ENCODE results near the gene PDXDC1. TPM values are rescaled to one million over a fixed set of nuclear protein-coding genes. Genes with fewer than 3 reads are reported as not detected.
"Not testable (repeated sequence)": the region's sequence is repeated elsewhere in the genome, so short reads cannot be mapped to it uniquely, and the experiment has no call there.

Gene PDXDC1
- total RNA-seq, 2 experiments from 2014 or later: 55.8 to 60.4 TPM

DNA sequence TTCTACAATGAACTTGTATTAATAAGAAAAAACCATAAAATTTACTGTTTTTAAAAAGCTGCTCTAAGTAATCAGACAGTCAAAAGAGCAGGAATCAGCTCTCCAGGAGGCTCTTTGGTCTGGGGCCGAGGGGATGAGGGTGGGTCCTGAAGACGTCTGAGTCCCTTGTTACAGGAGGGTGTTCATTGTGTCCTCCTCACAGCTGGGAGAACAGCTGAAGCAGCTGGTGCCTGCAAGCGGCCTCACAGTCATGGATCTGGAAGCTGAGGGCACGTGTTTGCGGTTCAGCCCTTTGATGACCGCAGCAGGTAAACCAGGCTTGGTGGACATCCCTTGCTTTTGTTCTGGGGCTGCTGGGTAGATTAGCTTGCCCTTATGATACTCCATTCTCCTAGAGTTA lies 54.9 kb downstream of the PDXDC1 start:
- ATAC-seq (ENCODE audit: low read depth): not testable (repeated sequence)
- H3K36me3 Mint-ChIP-seq: peaks cover 15% of the 10 kb centered on the region

DNA sequence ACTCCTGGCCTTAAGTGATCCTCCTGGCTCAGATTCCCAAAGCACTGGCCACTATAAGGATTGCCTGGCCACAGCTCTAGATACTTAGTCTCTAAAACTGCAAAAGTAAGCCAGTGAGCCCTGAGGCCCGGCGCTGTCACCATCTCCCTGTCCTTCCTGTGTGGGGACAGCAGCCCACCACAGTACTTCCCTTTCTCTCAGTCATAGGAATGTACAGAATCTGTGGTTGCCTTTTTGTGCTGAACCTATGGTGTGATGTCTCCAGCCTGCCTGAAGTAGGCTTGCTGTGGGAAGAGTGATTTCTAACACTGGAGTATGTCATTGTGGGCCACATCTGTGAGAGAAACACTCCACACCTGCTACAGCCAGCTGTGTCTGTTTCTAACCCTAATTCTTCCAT lies 56.4 kb downstream of the PDXDC1 start:
- peaks cover 14% of the 10 kb centered on the region for H3K4me1 Mint-ChIP-seq
- ATAC-seq (ENCODE audit: low read depth): peak; percentile 72
- H3K27me3 Mint-ChIP-seq: no peaks in the 10 kb centered on the region
- POLR2A ChIA-PET: no interaction called here
- peaks cover 15% of the 10 kb centered on the region for H3K36me3 Mint-ChIP-seq
- no peak for DNase-seq
- H3K9me3 Mint-ChIP-seq: no peaks in the 10 kb centered on the region
- H3K4me3 Mint-ChIP-seq: peak overlapping the region; percentile 54
- H3K27ac Mint-ChIP-seq: peak overlapping the region; percentile 83

More for the DNA sequence above, 54.9 kb downstream of the PDXDC1 start:
- peaks cover 14% of the 10 kb centered on the region for H3K4me1 Mint-ChIP-seq
- H3K27ac Mint-ChIP-seq, POLR2A ChIA-PET, H3K9me3 Mint-ChIP-seq, H3K4me3 Mint-ChIP-seq, DNase-seq, H3K27me3 Mint-ChIP-seq: not testable (repeated sequence)

DNA sequence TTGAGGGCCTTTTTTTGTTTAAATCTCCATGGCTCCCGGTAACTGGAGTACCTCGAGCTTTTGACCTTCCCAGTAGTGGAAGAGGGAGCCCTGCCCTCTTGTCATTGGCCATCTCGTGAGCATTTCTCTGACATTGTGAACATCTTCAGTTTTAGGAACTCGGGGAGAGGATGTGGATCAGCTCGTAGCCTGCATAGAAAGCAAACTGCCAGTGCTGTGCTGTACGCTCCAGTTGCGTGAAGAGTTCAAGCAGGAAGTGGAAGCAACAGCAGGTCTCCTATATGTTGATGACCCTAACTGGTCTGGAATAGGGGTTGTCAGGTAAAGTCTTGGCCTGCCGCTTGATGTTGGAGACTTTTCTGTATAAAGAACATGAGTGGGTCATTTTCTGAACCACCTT lies 56.8 kb downstream of the PDXDC1 start:
- peaks cover 14% of the 10 kb centered on the region for H3K4me1 Mint-ChIP-seq
- peaks cover 16% of the 10 kb centered on the region for H3K36me3 Mint-ChIP-seq
- peak overlapping the region; percentile 54 for H3K4me3 Mint-ChIP-seq
- DNase-seq (no peak), ATAC-seq (ENCODE audit: low read depth) (no peak)
- POLR2A ChIA-PET: no interaction called here
- H3K27ac Mint-ChIP-seq: peak overlapping the region; percentile 83
- no peaks in the 10 kb centered on the region for H3K9me3 Mint-ChIP-seq
- H3K27me3 Mint-ChIP-seq: no peaks in the 10 kb centered on the region

DNA sequence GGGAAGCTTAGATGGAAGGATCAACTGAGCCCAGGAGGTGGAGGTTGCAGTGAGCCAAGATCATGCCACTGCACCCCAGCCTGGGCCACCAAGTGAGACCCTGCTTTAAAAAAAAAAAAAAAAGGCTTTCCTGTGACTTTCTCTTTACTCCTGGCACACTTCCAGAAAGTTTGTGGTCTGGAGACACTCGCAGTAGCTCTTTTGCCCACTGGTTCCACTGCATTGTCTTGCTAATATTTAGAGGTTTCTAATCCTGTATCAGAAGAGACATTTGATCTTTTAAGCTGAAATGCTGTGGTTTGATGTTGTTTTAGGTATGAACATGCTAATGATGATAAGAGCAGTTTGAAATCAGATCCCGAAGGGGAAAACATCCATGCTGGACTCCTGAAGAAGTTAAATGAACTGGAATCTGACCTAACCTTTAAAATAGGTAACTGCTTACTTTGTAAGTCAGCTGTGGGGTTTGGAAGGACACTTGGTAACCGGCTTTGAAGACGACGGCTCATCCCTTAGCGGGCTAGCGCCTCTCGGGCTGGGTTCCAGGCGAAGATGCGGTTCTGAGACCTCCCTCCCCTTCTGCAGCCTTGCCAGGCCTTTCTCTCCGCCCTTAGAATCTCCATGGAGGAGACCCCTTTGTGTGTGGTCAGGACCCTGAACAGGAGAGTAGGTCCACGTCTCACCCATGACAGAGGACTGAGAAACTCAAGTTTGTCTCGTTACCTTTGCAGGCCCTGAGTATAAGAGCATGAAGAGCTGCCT lies 57.9 kb downstream of the PDXDC1 start:
- no peak for ATAC-seq (ENCODE audit: low read depth)
- H3K4me3 Mint-ChIP-seq: no peak overlapping the region
- no peaks in the 10 kb centered on the region for H3K9me3 Mint-ChIP-seq
- H3K27ac Mint-ChIP-seq: peak overlapping the region; percentile 45
- H3K4me1 Mint-ChIP-seq: peaks cover 14% of the 10 kb centered on the region
- peaks cover 17% of the 10 kb centered on the region for H3K36me3 Mint-ChIP-seq
- H3K27me3 Mint-ChIP-seq: no peaks in the 10 kb centered on the region
- no peak for DNase-seq
- POLR2A ChIA-PET: no interaction called here

DNA sequence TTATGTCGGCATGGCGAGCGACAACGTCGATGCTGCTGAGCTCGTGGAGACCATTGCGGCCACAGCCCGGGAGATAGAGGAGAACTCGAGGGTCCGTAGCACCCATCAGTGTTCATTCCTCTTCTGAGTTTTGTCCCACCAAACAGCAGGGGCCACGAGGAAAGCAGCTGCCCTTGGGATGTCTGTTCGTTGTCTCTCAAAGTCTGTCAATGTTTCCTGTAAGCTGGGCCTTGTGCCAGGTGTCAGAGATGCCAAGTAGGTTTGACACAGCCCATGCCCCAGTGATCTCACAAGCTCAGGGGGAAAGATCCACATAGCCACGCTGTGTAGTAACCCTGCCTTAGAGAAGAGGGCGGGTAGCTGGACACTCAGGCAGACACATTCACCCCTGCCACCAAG lies 58.5 kb downstream of the PDXDC1 start:
- Mint-ChIP-seq H3K4me1 (peaks cover 14% of the 10 kb centered on the region), H3K4me3 (no peak overlapping the region), H3K9me3 (no peaks in the 10 kb centered on the region), H3K27me3 (no peaks in the 10 kb centered on the region), H3K36me3 (peaks cover 20% of the 10 kb centered on the region), H3K27ac (no peak overlapping the region)
- no peak for DNase-seq
- ATAC-seq (ENCODE audit: low read depth): no peak
- POLR2A ChIA-PET: no interaction called here

DNA sequence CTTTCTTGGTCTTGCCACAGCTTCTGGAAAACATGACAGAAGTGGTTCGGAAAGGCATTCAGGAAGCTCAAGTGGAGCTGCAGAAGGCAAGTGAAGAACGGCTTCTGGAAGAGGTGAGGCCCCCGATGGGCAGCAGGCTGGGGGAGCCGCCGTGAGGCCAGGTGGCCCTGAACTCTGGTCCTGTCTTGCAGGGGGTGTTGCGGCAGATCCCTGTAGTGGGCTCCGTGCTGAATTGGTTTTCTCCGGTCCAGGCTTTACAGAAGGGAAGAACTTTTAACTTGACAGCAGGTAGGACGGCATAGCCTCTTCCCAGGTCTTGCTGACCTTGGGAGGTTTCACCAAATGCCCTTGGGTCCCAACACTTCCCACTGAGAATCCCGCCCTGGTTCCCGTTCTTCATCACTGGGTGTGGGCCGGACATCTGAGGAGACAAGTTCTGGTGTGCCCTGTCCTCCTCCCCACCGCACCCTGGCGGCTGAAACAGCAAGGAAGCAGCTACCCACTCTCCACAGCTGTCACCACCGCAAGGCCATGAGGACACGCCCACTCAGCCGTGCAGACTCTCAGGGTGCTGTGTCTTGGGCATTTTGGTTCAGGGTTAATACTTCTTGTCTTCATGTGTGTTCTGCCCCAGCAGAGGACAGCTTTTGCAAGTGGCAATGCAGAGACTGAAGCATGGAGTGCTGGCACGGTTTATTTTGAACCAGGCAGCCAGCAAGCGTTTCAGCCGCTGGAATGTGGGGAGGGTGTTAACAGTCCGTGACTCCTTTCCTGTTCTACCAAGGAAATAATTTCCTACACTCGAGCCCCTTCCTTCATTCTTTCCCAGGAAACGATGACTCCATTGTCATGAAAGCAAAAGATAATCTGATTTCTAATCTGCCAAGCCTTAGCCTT lies 59.7 kb downstream of the PDXDC1 start:
- DNase-seq: no peak
- no peaks in the 10 kb centered on the region for H3K9me3 Mint-ChIP-seq
- no peak overlapping the region for H3K27ac Mint-ChIP-seq
- ATAC-seq (ENCODE audit: low read depth): no peak
- peaks cover 24% of the 10 kb centered on the region for H3K36me3 Mint-ChIP-seq
- H3K4me1 Mint-ChIP-seq: peaks cover 14% of the 10 kb centered on the region
- H3K27me3 Mint-ChIP-seq: no peaks in the 10 kb centered on the region
- H3K4me3 Mint-ChIP-seq: no peak overlapping the region
- POLR2A ChIA-PET: no interaction called here

DNA sequence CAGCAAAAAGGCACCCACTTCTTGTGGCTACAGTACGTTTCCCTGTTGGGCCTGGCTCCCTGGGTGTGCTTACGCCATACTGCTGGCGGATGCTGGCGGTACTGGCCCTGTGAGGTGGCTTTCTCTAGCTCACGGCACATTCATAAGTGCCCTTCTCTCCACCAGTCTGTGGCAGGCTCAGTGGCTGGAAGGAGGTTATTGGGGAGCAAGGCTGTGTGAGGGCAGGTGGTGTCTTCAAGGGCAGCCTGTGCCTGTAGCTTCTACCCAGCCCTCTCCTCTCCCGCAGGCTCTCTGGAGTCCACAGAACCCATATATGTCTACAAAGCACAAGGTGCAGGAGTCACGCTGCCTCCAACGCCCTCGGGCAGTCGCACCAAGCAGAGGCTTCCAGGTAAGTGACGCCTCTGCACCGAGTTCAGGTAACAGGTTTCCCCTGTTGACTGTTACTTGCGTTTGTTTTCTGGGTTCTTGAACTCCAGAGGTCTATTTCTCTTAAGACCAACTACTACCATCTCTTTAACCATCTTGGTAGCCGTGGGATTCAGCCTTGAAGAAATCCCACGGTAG lies 60.4 kb downstream of the PDXDC1 start:
- Mint-ChIP-seq H3K27ac (no peak overlapping the region), H3K4me3 (no peak overlapping the region), H3K9me3 (no peaks in the 10 kb centered on the region), H3K4me1 (peaks cover 14% of the 10 kb centered on the region), H3K27me3 (no peaks in the 10 kb centered on the region), H3K36me3 (peaks cover 24% of the 10 kb centered on the region)
- ATAC-seq (ENCODE audit: low read depth): no peak
- POLR2A ChIA-PET: no interaction called here
- DNase-seq: no peak

DNA sequence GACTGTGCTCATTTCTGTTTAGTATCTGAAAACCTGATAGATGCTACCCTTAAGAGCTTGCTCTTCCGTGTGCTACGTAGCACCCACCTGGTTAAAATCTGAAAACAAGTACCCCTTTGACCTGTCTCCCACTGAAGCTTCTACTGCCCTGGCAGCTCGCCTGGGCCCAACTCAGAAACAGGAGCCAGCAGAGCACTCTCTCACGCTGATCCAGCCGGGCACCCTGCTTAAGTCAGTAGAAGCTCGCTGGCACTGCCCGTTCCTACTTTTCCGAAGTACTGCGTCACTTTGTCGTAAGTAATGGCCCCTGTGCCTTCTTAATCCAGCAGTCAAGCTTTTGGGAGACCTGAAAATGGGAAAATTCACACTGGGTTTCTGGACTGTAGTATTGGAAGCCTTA lies 62.2 kb downstream of the PDXDC1 start:
- no peak for ATAC-seq (ENCODE audit: low read depth)
- no peak for DNase-seq
- no peak overlapping the region for H3K27ac Mint-ChIP-seq
- POLR2A ChIA-PET: no interaction called here
- H3K4me1 Mint-ChIP-seq: peaks cover 2% of the 10 kb centered on the region
- H3K27me3 Mint-ChIP-seq: no peaks in the 10 kb centered on the region
- H3K36me3 Mint-ChIP-seq: peaks cover 14% of the 10 kb centered on the region
- H3K4me3 Mint-ChIP-seq: no peak overlapping the region
- no peaks in the 10 kb centered on the region for H3K9me3 Mint-ChIP-seq

DNA sequence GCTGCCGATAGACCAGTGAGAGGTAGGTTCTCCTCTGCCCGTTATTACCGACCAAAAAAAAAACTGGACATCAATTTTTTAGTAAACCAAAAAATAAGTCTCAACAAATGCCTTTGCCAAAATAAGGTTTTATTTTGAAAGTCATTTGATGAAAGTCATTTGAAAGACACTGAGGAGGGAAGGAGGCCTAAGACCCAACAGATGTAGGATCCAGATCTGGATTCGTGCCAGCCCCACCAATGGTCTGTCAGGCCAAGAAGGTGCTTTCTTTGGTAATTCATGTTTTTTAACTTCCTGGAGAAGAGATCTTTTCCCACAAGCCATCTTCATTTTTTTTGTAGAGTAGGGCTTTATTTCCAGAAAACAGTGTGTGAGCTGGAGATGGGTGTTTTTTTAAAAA lies 62.9 kb downstream of the PDXDC1 start:
- POLR2A ChIA-PET: no interaction called here
- ATAC-seq (ENCODE audit: low read depth) (no peak), DNase-seq (no peak)
- no peaks in the 10 kb centered on the region for H3K27me3 Mint-ChIP-seq
- H3K27ac Mint-ChIP-seq: no peak overlapping the region
- H3K9me3 Mint-ChIP-seq: no peaks in the 10 kb centered on the region
- no peaks in the 10 kb centered on the region for H3K4me1 Mint-ChIP-seq
- no peak overlapping the region for H3K4me3 Mint-ChIP-seq
- peaks cover 12% of the 10 kb centered on the region for H3K36me3 Mint-ChIP-seq

DNA sequence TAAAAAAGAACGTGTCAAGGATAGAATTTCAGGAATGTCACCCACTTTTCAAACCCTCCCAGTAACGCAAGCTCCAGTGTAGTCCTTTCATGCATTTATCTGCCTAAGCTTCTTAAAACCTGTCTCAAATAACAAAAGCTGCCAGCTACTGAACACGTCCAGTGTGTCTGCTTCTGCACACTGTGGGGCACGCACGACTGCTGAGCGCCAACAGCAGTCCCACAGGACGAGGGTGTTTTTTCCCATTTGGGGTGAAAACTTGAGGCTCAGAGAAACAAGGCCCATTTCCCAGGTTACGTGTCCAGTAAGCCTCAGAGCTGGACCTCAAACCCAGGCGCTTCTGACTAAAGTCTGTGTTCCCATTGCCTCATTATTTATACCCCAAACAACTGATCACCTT lies 63.9 kb downstream of the PDXDC1 start:
- peaks cover 14% of the 10 kb centered on the region for H3K36me3 Mint-ChIP-seq
- POLR2A ChIA-PET: no interaction called here

DNA sequence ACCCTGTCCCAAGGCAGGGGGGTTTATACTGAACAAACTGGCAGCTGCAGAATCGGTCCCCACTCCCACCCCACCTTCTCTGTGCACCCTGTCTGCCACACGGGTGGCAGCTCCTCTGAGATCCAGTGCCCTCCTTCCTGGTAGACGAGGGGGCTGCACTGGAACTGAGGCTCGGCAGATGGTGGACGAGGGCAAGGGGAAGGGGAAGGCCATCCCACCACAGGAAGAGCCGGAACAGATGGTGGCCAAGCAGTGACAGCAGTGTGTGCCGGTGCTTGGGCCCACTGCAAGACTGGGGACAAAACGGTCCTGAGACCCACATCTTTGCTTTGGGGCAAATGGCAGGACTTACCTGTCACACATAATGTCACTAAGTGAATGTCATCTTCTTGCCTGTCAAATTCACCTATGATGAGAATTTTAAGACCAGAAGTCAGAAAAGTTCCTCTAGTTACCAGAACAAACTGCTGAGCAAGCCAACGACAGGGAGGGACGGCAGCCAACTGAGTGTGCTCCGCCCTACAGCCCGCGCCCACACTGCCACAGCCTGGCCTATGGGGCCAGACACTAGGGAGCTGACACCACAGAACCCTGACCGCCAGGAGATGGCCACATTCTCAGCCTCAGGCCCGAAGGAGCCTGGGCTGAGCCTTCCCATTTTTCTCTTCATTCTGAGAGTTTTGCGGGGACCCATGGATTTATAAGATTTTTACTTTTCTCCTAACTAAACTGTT lies 66.6 kb downstream of the PDXDC1 start:
- POLR2A ChIA-PET: no interaction called here
- H3K36me3 Mint-ChIP-seq: peaks cover 13% of the 10 kb centered on the region

More for the DNA sequence above, 63.9 kb downstream of the PDXDC1 start:
- Mint-ChIP-seq H3K27me3 (no peaks in the 10 kb centered on the region), H3K27ac (no peak overlapping the region), H3K4me3 (no peak overlapping the region), H3K9me3 (no peaks in the 10 kb centered on the region), H3K4me1 (no peaks in the 10 kb centered on the region)
- ATAC-seq (ENCODE audit: low read depth): no peak
- no peak for DNase-seq

DNA sequence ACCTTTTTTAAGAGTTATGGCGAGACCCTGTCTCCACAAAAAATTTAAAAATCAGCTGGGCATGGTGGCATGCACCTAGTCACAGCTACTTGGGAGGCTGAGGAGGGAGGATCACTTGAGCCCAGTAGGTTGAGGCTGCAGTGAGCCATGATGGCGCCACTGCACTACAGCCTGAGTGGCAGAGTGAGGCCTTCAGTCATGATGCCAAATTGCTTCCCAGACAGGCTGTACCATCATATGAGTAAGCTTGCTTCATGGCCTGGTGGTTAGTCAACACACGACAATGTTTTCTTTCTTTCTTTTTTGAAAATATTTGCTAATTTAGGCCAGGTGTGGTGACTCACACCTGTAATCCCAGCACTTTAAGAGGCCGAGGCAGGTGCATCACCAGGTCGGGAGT lies 68.5 kb downstream of the PDXDC1 start:
- ATAC-seq (ENCODE audit: low read depth): no peak
- no peak overlapping the region for H3K27ac Mint-ChIP-seq
- no peak for DNase-seq
- H3K4me3 Mint-ChIP-seq: no peak overlapping the region
- H3K27me3 Mint-ChIP-seq: no peaks in the 10 kb centered on the region
- POLR2A ChIA-PET: no interaction called here
- H3K36me3 Mint-ChIP-seq: peaks cover 16% of the 10 kb centered on the region
- no peaks in the 10 kb centered on the region for H3K9me3 Mint-ChIP-seq
- peaks cover 2% of the 10 kb centered on the region for H3K4me1 Mint-ChIP-seq

More for the DNA sequence above, 66.6 kb downstream of the PDXDC1 start:
- Mint-ChIP-seq H3K27me3 (no peaks in the 10 kb centered on the region), H3K4me1 (no peaks in the 10 kb centered on the region), H3K4me3 (no peak overlapping the region), H3K27ac (no peak overlapping the region), H3K9me3 (no peaks in the 10 kb centered on the region)
- DNase-seq (no peak), ATAC-seq (ENCODE audit: low read depth) (no peak)

DNA sequence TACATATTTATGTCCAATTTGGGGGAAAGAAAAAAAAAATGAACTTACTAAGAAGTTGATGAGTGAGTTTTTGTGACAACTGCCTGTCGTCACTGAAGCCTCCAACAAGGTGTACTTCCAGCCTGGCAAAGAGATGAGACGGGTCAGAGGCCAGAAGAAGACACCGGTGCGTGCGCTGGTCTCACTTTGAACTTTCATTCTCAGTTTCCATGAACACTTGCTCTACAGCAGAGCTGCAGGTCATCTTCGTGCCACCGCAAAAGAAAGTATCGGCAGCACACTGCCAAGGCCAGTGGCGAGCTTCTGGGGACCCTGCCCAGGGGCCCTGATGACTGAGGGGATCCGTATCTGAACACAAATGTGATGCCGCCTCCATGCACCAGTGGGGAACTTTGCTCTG lies 69.5 kb downstream of the PDXDC1 start:
- POLR2A ChIA-PET: no interaction called here
- H3K27me3 Mint-ChIP-seq: no peaks in the 10 kb centered on the region
- H3K4me1 Mint-ChIP-seq: peaks cover 2% of the 10 kb centered on the region
- H3K9me3 Mint-ChIP-seq: no peaks in the 10 kb centered on the region
- H3K27ac Mint-ChIP-seq: no peak overlapping the region
- no peak for DNase-seq
- ATAC-seq (ENCODE audit: low read depth): no peak
- no peak overlapping the region for H3K4me3 Mint-ChIP-seq
- H3K36me3 Mint-ChIP-seq: peaks cover 12% of the 10 kb centered on the region
